GM19455 (cell line): ENCODE results near the gene NRXN3.

Experiments
- ATAC-seq: cut with Tn5 transposase; IDR thresholded peaks from one replicate; pipeline ENCODE4 v1.9.1; 2021; ENCODE audit not compliant: unreplicated experiment

The NRXN3 gene

GRCh38 chr14:79643132-79643531, 1473.0 kb downstream of the NRXN3 start:
- no peak for ATAC-seq

DNA sequence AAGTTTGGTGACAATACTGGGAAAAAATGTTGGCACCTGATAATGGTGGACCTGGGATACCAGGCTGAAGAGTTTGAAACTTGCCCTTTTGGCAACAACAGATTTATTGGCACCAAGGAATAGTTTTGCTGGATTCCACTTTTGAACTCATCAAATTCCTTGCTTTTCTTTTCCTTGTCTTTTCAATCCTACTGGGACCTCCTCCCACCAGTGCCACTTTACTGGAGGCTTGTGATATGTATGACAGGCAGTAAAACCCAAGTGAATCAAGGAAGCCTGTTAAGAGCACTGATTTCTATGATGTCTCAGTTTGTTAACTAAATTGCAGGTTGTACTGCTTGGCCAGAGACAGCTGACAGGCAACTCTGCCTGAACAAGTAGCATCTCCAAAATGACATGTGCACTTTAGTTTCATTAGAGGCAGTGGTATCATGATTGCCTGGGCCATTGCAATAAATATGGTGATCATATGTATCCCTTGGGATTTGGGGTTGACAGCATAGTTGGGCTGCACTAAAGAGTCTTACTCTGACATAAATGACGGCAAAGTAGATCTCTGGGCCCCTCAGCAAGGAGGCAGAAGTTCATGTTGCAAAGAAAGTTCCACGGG, 1475.7 kb downstream of the NRXN3 start:
- no peak for ATAC-seq

DNA sequence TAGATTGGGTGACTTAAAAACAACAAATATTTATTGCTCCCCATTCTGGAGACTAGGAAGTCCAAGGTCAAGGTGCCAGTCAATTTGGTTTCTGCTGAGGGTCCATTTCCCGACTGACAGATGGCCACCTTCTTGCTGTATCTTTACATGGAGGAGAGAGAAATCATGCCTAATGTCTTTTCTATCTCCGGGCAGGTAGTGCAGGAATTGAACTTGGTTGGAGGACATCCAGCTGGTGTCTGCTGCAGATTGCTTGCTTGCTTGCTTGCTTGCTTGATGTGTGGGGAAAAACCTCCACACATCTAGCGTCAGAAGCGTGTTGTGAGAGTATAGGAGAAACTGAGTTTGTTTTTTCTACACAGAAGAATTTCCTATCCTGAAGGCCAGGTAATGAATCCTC, 1479.7 kb downstream of the NRXN3 start:
- no peak for ATAC-seq

GRCh38 chr14:79652513-79653307, 1482.5 kb downstream of the NRXN3 start:
- no peak for ATAC-seq

GRCh38 chr14:79656056-79656455, 1485.9 kb downstream of the NRXN3 start:
- no peak for ATAC-seq

GRCh38 chr14:79656496-79656895, 1486.3 kb downstream of the NRXN3 start:
- no peak for ATAC-seq

DNA sequence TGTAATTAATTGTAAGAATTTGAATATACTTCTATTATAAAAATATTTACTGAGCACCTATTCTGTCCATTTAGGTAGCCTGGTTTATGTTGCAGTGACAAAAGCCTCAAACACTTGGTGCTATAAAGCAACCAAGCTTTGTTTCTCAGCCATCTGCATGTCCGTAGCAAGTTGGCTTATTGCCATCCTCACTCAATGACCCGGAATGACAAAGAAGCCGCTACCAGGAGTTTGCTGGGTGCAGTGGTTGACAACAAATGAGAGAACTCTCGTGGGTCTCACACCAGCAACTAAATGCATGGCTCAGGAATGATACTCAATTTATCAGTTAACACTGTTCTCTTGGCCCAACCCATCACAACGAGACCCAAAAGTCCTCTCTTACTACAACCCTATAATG, 1488.0 kb downstream of the NRXN3 start:
- ATAC-seq, result no peak

DNA sequence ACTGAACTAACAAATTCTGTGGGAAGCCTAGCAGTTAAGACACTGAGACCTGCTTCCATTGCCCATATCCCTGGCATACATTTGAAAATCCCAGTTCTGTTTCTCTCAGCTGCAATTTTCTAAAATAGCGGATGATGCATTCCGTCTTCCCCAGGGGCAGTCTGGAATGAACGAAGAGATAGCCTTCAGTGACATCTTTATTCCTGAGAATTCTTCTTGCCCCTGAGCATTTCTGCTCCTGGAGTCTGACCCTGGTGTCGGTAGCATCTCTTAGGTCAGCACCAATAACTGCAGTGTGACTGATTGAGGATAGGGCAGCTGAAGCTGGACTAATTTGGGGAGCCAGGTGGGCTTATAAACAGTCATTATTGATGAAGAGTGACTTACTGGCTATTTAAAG, 1488.6 kb downstream of the NRXN3 start:
- ATAC-seq, result no peak

DNA sequence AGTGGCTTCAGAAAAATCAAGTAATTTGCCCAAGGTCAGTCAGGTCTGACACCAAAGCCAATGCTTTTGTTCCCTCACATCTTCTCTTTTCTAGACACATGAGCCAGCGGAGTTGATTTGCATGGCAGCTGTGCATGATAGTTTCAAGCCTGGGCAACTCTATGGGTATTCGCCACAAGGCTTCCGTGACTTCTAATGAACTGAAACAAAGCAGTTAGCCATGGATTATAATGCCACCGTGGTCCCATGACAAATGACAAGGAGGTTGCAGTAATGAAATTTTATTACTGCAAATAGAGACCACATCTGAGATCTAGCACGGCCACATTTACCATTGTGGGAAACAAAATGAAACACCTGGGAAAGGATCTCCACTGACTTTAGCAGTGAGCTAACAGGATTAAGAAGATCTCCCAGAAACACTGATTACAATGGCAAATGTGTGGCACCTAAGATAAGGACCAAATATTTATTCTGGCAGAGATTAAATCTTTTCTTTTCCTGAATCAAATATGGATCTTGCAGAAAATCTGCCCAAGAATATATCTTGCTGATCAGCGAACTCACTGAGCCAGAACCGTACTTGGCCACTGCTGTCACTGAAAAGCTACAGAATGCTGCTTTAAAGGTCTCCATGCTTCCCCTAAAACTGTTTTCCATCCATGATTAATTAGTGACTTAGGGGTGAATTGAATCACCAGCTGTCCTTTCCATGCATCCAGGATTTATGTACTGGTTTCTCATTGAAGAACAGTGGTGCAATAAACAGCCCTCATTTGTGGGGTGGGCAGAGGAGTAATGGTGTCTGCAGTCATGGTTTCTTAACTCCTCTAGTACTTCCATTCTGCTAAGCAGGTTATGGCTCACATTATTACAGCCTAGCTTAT, 1490.1 kb downstream of the NRXN3 start:
- no peak for ATAC-seq

GRCh38 chr14:79661752-79662151, 1491.6 kb downstream of the NRXN3 start:
- ATAC-seq, result no peak

DNA sequence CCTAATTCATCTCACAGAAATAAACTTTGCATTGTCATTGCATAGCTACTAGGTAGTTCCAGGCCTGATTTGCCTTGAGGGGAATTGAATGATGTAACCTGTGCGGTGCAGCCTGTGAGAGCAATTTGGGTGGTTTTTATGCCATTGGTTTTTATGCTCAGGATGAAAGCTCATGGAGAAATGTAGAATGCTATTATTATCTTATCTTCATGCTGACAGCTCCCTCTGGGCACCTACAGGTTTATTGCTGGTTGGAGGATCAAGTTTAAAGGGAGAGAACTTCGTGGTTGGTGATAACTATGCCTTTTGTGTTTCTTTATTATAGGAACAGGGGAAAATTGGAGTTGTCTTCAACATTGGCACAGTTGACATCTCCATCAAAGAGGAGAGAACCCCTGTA, 1493.3 kb downstream of the NRXN3 start:
- no peak for ATAC-seq

DNA sequence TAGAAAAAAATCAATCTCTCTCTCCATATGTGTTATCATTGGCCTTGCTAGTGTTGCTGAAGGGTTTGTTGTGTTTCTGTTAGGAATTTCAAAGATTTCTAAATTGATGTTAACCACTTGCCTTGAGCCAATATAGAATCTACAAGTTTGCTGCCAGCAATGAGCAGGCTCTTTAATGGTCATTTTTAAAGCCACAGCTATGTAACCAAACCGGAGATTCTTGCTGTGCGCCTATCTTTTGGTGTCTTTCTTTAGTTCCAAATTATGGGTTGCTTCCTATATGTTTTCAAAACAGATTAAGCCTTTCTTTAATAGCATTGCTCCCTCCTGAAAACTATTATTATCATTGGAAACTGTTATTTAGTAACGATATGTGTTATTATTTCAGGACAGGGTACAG, 1495.4 kb downstream of the NRXN3 start:
- ATAC-seq, result no peak

DNA sequence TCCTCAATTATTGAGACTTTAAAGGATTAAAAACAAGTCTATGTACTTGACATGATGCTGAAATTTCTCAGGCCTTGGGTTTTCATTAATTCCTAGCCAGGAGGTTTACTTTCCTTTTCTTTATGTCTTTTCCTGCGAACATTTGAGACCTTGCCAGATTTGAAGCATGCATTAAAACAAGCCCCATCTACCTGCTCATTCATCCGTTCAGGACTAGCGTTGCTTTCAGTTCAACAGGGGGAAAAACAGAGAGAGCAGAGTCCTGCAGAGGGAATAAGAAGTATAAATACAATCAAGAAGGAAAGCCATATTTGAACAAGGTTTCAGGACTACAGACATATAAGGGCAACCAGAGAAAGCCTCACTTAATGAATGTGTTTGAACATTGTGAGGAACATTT, 1498.8 kb downstream of the NRXN3 start:
- ATAC-seq, result no peak

DNA sequence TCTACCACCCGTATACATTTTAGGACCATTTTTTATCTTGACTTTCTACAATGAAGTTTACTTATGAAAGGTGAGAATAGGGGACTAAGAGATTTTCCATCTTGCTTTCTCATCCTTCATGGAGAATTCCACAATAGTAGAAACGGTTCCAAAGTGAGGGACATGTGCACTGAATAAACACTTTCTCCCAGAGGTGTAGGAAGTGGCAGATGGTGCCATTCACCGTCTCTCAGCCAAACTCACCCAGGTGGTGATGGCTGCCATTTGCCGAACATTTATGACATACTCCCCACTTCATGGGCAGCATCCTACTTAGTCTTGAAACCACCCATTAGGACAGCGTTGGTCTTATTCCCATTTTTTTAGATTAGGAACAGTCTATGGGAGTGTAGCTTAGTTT, 1500.6 kb downstream of the NRXN3 start:
- no peak for ATAC-seq

DNA sequence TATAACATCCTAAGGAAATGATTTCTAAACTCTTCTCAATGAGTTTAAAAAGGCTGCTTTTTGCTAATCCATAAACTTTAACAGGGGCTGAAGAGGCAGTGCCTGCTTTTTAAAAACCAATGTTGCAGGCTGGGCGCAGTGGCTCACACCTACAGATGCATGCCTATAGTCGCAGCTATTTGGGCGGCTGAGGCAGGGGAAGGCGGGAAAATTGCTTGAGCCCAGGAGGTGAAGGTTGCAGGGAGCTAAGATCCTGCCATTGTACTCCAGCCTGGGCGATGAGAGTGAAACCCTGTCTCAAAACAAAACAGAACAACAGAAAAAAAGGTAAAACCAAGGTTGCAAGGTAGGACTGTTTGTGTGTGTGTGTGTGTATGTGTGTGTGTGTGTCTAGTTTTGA, 1509.9 kb downstream of the NRXN3 start:
- ATAC-seq, result no peak

DNA sequence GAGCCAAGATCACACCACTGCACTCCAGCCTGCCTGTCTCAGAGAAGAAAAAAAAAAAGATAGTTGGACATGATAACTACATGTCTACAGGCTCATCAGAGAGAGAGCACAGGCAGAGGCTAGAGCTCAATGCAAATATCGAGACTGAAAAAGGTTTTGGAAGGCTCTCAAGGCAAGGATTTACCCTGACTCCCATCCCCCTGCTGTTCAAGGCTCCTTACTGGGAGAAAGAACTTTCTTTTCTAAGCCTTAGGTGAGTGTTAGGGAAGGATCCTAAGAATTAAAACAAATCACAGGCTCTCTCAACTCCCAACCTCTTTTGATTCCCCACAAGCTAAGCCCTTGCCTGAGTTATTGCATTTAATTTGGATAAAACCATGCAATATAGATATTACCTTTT, 1516.0 kb downstream of the NRXN3 start:
- no peak for ATAC-seq

DNA sequence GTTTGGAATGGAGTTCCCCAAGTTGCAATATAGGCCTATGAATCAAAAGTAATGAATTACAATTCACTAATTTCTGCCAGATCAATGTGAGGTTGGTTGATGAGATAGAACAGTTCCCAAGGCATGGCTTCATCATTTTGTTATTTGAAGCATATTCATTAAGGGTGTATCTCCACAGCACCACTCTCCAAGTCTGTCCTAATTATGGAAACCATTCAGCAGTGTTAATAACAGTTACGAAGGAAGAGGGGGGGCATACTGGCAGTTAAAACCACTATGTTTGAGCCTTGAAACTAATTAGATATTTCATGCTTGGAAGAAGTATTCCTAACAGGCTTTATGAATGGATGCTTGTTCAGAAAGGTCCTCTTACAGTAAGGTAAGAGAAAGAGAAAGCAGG, 1520.8 kb downstream of the NRXN3 start:
- ATAC-seq, result no peak

DNA sequence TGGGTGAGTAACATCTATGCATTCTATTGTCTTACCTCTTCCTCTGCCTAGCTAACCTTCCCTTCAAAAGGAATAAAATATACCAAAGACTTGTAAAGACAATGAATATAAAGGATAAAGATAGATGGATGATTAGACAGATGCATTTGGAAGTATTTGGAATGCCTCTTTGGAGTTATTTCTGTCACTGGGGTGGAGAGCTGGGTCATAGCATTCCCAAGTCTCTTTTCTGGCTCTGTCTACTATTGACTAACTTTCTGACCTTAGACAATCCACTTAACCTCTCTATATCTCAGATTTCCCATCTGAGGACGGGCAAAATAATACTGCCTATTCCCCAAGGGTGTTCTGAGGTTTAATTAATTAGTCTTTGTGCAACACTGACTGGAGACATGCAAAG, 1523.8 kb downstream of the NRXN3 start:
- no peak for ATAC-seq

DNA sequence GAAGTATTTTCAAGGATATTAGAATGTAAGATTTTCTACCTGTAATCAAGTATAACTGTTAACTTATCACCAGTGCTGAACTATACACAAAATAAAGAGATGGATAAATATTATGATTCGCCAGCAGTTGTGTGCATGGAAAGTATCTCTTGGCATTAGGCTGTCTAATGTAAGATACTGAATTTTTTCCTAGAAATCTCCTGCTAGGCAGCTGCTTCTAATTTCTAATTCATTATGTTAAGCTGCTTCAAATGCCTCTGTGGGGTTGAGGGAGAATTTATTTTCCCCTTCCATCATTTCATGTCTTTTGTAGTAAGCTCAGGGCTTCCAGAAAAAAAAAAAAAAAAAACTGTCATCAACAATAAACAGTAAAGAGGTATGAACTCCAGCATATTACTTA, 1525.1 kb downstream of the NRXN3 start:
- no peak for ATAC-seq

- no peak for ATAC-seq
Observed at GRCh38 chr14:79698298-79698711, 1528.1 kb downstream of the NRXN3 start.

- ATAC-seq, result no peak
Observed at GRCh38 chr14:79699206-79699605, 1529.0 kb downstream of the NRXN3 start.

- ATAC-seq, result no peak
Observed at GRCh38 chr14:79701371-79701770, 1531.2 kb downstream of the NRXN3 start.
